Measurements from ENCODE around the gene GLIPR1L2.

DNA sequence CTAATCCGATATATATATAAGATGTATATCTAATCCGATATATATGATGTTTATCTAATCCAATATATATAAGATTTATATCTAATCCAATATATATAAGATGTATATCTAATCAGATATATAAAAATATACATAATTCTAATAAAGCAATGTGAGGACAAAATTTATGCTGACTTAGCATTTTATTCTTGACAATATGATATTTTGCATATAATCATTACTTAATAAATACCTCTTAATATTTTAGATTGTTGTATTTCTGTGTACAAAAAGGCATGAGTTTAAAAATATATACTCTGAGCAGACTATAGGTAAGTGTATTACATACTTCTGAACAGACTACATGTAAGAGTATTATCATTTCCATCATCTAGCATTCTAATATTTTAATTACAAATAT, 18.9 kb downstream of the GLIPR1L2 start:
- TF ChIP-seq FOXM1 (IDR thresholded peaks at IDR 0.05; ENCODE audit: low read depth, low read length) (no peak), ESRRA (IDR thresholded peaks at IDR 0.05; ENCODE audit: low read length) (no peak), RELA (IDR thresholded peaks at IDR 0.05; ENCODE audit: borderline replicate concordance, partially characterized antibody) (no peak), CTCF (IDR thresholded peaks at IDR 0.05 in 2 of 3, conservative IDR thresholded peaks at IDR 0.05 in 1 of 3; ENCODE audit: control insufficient read depth in 2 of 3, extremely low read depth in 1 of 3, insufficient read depth in 1 of 3, low read depth in 3 of 3, low read length in 3 of 3) (no peak), NBN (IDR thresholded peaks at IDR 0.05) (no peak), MYC (IDR thresholded peaks at IDR 0.05; ENCODE audit: insufficient read depth, insufficient read length, insufficient replicate concordance, low read length, severe bottlenecking) (no peak), YY1 (IDR thresholded peaks at IDR 0.05; ENCODE audit: low read depth, low read length) (no peak), CREM (IDR thresholded peaks at IDR 0.05; ENCODE audit: low read depth) (no peak), SMC3 (IDR thresholded peaks at IDR 0.05; ENCODE audit: borderline replicate concordance, low read length) (no peak), EGR1 (IDR thresholded peaks at IDR 0.05; ENCODE audit: borderline replicate concordance in 1 of 2, low read depth in 2 of 2, low read length in 2 of 2) (no peak), IKZF2 (IDR thresholded peaks at IDR 0.05) (no peak), USF1 (IDR thresholded peaks at IDR 0.05; ENCODE audit: borderline replicate concordance, extremely low read length, insufficient read depth, low read depth, low read length) (no peak), POLR2AphosphoS5 (IDR thresholded peaks at IDR 0.05; ENCODE audit: low read length) (no peak)
- TF ChIP-seq, protein P1, sequence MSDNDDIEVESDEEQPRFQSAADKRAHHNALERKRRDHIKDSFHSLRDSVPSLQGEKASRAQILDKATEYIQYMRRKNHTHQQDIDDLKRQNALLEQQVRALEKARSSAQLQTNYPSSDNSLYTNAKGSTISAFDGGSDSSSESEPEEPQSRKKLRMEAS (IDR thresholded peaks at IDR 0.05; ENCODE audit: low read depth, low read length), result no peak

Measured in GM12878 (cell line).